OCI-LY7 (cell line): ENCODE measurements around the gene GLCCI1. TPM values are rescaled to one million over a fixed set of nuclear protein-coding genes. Genes with fewer than 3 reads are reported as not detected.

Experiments
- BruUV-seq: library from RNA; stranded (reverse); fragments of 400-500 nt; replicated peaks from 2 replicates; lab custom pipeline; 2021; lab: Mats Ljungman, UMichigan
- CTCF ChIA-PET: fragments of 300-600 bp; sonication (Branson Sonifier 250); formaldehyde crosslinking; loops from one replicate; lab custom pipeline; 2022; ENCODE audit warnings: antibody characterized with exemption; ENCODE audit not compliant: unreplicated experiment; lab: Charles Lee
- POLR2A ChIA-PET: fragments of 300-600 bp; sonication (Branson Sonifier 250); formaldehyde crosslinking; loops from one replicate; lab custom pipeline; 2022; ENCODE audit warnings: antibody characterized with exemption; lab: Charles Lee
- DNase-seq: peaks from one replicate; pipeline ENCODE4 v3.0.0-alpha.2; 2015; ENCODE audit warnings: low spot score
- H2AFZ ChIP-seq: fragments of 200-600 bp; sonication (generic), shearing (Covaris generic); 2 replicates; pipeline ENCODE4 v1.6.1; 2014; ENCODE audit warnings: mild to moderate bottlenecking, antibody characterized with exemption, low read length, moderate library complexity
- H3K27ac ChIP-seq: fragments of 200-600 bp; sonication (generic); 2 replicates; pipeline ENCODE4 v1.5.1; 2014; ENCODE audit warnings: mixed run types, low read depth, mild to moderate bottlenecking, moderate library complexity, low read length, inconsistent platforms; ENCODE audit not compliant: poor library complexity, severe bottlenecking
- H3K36me3 ChIP-seq: fragments of 200-600 bp; sonication (generic); 2 replicates; pipeline ENCODE4 v1.6.1; 2014; ENCODE audit warnings: mild to moderate bottlenecking, antibody characterized with exemption, low read length, moderate library complexity, mixed read lengths; ENCODE audit not compliant: insufficient read depth
- H3K4me1 ChIP-seq: fragments of 200-600 bp; sonication (generic); 2 replicates; pipeline ENCODE4 v1.5.1; 2014; ENCODE audit warnings: mild to moderate bottlenecking, low read length; ENCODE audit not compliant: insufficient read depth, poor library complexity, severe bottlenecking
- H3K4me2 ChIP-seq: fragments of 200-600 bp; sonication (generic); 2 replicates; pipeline ENCODE4 v1.6.1; 2014; ENCODE audit warnings: mild to moderate bottlenecking, low read length
- H3K4me3 ChIP-seq: fragments of 200-600 bp; sonication (generic); 2 replicates; pipeline ENCODE4 v1.5.1; 2014; ENCODE audit warnings: mild to moderate bottlenecking, low read depth, low read length; ENCODE audit not compliant: poor library complexity, severe bottlenecking
- H3K79me2 ChIP-seq: fragments of 200-600 bp; sonication (generic); 2 replicates; pipeline ENCODE4 v1.6.1; 2016; ENCODE audit warnings: low read depth, mild to moderate bottlenecking, low read length, moderate library complexity, mixed read lengths; ENCODE audit not compliant: insufficient read depth
- H3K9me2 ChIP-seq: fragments of 200-600 bp; sonication (generic); 2 replicates; pipeline ENCODE4 v1.6.1; 2016; ENCODE audit warnings: mild to moderate bottlenecking, low read length, mixed read lengths; ENCODE audit not compliant: insufficient read depth
- H3K9me3 ChIP-seq: fragments of 200-600 bp; sonication (generic); 2 replicates; pipeline ENCODE4 v1.6.1; 2014; ENCODE audit warnings: mild to moderate bottlenecking, mixed run types, low read length, mixed read lengths
- H4K20me1 ChIP-seq: fragments of 200-600 bp; sonication (generic); 2 replicates; pipeline ENCODE4 v1.6.1; 2014; ENCODE audit warnings: mild to moderate bottlenecking, antibody characterized with exemption, low read length, moderate library complexity, mixed read lengths; ENCODE audit not compliant: insufficient read depth
- EZH2phosphoT487 ChIP-seq: fragments of 200-600 bp; sonication (generic); IDR thresholded peaks from 2 replicates; pipeline ENCODE4 v1.6.1; 2018; ENCODE audit warnings: low read depth, borderline replicate concordance, mild to moderate bottlenecking, mixed run types, antibody characterized with exemption, low read length, moderate library complexity, mixed read lengths
- intact Hi-C: fragments of 100-400 bp; cut with micrococcal nuclease; formaldehyde crosslinking; loops from one replicate; pipeline ENCODE4 v1.10.0; 2022; ENCODE audit not compliant: unreplicated experiment
- total RNA-seq, 2 experiments: library from RNA; depleted of rRNA in 1 of 2; stranded (reverse); fragments of >200 nt in 1 of 2; shearing (Covaris generic) in 1 of 2; gene quantifications; 2 replicates each; pipeline ENCODE4 v1.2.3, GENCODE V29; 2014 to 2022
- TF ChIP-seq, protein P1 (sequence below): fragments of 200-600 bp; sonication (generic); conservative IDR thresholded peaks from 2 replicates; pipeline ENCODE4 v1.5.1; 2014; ENCODE audit warnings: mild to moderate bottlenecking, antibody characterized with exemption, low read length, moderate library complexity, mixed read lengths

Gene GLCCI1
- total RNA-seq, 2 experiments from 2014 or later: 21.3 to 85.6 TPM

DNA sequence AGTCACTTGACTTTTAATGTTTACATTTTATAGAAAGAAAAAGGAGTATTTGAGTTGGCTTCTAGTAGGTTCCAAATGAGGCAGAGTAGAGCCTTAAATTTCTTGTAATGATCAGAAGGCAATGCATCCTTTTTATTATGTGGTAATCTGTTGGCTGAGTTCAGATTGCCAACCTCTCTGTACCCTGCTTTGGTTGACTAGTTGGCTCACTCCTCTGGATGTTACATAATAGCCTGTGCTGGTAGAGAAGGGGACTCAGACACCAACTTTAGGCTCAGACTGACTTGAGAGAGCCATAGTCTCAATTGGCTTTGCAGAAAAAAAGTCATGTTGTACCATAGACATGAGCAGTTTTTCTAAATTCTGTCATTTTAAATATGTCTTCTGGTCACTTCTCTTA, 46.8 kb upstream of the GLCCI1 start:
- Histone ChIP-seq H3K79me2 (peaks cover 10% of the 10 kb centered on the region; the same call in 1 of the 2 replicates), H2AFZ (peak overlapping the region; percentile 70), H3K4me1 (peaks cover 74% of the 10 kb centered on the region), H3K36me3 (no peaks in the 10 kb centered on the region; the same call in 1 of the 2 replicates), H4K20me1 (no peaks in the 10 kb centered on the region), H3K4me2 (peak overlapping the region; percentile 84), H3K4me3 (no peak overlapping the region), H3K9me2 (no peaks in the 10 kb centered on the region), H3K27ac (peak overlapping the region; percentile 87), H3K9me3 (no peaks in the 10 kb centered on the region; the same call in 1 of the 2 replicates)
- ChIA-PET POLR2A (interaction anchor here (1.2 to 6.2 kb wide), 6 partner anchors 9 to 60 kb away, joined by 3 to 69 read pairs (median 21); partner anchors contain the start of gene GLCCI1), CTCF (no interaction called here)
- peak; percentile 56 for DNase-seq
- BruUV-seq: no TSS peak
- intact Hi-C loops: loop anchor here (5.0 to 10.0 kb wide), 2 partner anchors 150 to 667 kb away; no protein-coding TSS in a partner anchor
- TF ChIP-seq, protein P1, sequence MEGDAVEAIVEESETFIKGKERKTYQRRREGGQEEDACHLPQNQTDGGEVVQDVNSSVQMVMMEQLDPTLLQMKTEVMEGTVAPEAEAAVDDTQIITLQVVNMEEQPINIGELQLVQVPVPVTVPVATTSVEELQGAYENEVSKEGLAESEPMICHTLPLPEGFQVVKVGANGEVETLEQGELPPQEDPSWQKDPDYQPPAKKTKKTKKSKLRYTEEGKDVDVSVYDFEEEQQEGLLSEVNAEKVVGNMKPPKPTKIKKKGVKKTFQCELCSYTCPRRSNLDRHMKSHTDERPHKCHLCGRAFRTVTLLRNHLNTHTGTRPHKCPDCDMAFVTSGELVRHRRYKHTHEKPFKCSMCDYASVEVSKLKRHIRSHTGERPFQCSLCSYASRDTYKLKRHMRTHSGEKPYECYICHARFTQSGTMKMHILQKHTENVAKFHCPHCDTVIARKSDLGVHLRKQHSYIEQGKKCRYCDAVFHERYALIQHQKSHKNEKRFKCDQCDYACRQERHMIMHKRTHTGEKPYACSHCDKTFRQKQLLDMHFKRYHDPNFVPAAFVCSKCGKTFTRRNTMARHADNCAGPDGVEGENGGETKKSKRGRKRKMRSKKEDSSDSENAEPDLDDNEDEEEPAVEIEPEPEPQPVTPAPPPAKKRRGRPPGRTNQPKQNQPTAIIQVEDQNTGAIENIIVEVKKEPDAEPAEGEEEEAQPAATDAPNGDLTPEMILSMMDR: no peak

DNA sequence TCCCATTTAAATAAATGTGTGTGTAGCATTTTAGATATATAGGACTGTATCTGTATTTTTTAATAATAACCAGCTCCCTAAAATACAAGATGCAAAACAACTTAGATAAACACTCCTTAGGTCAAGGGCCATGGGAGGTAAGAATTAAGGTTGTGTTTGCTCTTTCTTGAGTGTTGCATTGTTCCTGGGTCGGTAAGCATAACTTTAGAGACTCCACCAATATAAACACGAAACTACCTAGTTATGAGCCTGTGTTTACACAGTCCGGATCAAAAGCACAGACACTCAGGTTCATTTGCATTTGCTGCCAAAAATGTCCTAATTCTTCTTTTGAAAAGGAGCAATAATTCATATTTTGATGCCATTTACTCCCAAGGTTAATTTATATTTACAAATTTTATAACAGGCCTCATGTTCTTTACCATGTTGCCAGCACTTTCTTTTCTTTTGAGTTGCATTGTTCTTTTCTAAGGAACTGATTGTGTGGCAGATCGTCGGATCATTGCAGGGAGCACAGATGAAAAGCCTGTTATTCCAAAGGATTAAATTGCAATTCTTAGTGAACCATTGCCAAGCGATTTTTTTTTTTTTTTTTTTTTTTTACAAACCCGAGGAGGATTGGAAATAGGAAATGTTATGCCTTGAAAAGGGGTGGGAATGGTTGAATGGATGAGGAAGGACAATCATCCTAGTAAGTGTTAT, 45.8 kb upstream of the GLCCI1 start:
- H3K9me2 ChIP-seq: no peaks in the 10 kb centered on the region
- TF ChIP-seq, protein P1: no peak
- no peak for TF ChIP-seq EZH2phosphoT487
- no TSS peak for BruUV-seq

More for the DNA sequence above, 45.8 kb upstream of the GLCCI1 start:
- POLR2A ChIA-PET: interaction anchor here (1.0 to 6.2 kb wide), 4 partner anchors 9 to 50 kb away, joined by 3 to 69 read pairs (median 20); partner anchors contain the start of gene GLCCI1
- peak overlapping the region; percentile 84 for H3K4me2 ChIP-seq
- H3K4me3 ChIP-seq: peak overlapping the region; percentile 11
- H2AFZ ChIP-seq: peak overlapping the region; percentile 70
- intact Hi-C loops: loop anchor here (5.0 to 10.0 kb wide), 2 partner anchors 151 to 668 kb away; no protein-coding TSS in a partner anchor
- H3K4me1 ChIP-seq: peaks cover 74% of the 10 kb centered on the region
- peak; percentile 14 for DNase-seq
- H3K36me3 ChIP-seq: no peaks in the 10 kb centered on the region; the same call in 1 of the 2 replicates
- H3K9me3 ChIP-seq: peaks cover under 1% of the 10 kb centered on the region; the same call in 1 of the 2 replicates
- CTCF ChIA-PET: no interaction called here
- peaks cover 10% of the 10 kb centered on the region; the same call in 1 of the 2 replicates for H3K79me2 ChIP-seq
- H3K27ac ChIP-seq: peak overlapping the region; percentile 87
- H4K20me1 ChIP-seq: no peaks in the 10 kb centered on the region
